DOHH2 (cell line): ENCODE data around the gene GRID1.

Experiments
- CTCF ChIP-seq: fragments of 200-600 bp; sonication (generic); IDR thresholded peaks from one replicate; pipeline ENCODE4 v1.5.1; 2014; ENCODE audit warnings: antibody characterized with exemption, mild to moderate bottlenecking, low read depth, low read length; ENCODE audit not compliant: poor library complexity, severe bottlenecking
- EZH2phosphoT487 ChIP-seq: fragments of 200-600 bp; sonication (generic); IDR thresholded peaks from 2 replicates; pipeline ENCODE4 v1.6.1; 2017; ENCODE audit warnings: borderline replicate concordance, mild to moderate bottlenecking, antibody characterized with exemption, low read length, moderate library complexity, mixed read lengths

- TF ChIP-seq CTCF (no peak), EZH2phosphoT487 (no peak)
These were observed 444.1 kb downstream of the GRID1 start for GRCh38 chr10:85922356-85923129.
